Measurements from ENCODE around the gene ACOX2. TPM values are rescaled to one million over a fixed set of nuclear protein-coding genes. Genes with fewer than 3 reads are reported as not detected.
A peak's percentile ranks its signal among the peaks of the same experiment; 100 is the strongest.

Gene ACOX2
- total and polyA plus RNA-seq, 10 of the 15 experiments (the other 5 are each of a cell fraction or from before 2014, with no cell fraction given) = 0.72 TPM; not detected in 9

- TF ChIP-seq PRDM15 (CRISPR knock-in tag; IDR thresholded peaks at IDR 0.05) (no peak), NR2C2 (IDR thresholded peaks at IDR 0.05; ENCODE audit: borderline replicate concordance, control insufficient read depth, insufficient read length, low read depth) (no peak), NFXL1 (IDR thresholded peaks at IDR 0.05; ENCODE audit: borderline replicate concordance) (no peak)
Observed at GRCh38 chr3:58484045-58484721, 52.8 kb downstream of the ACOX2 start (continued).

GRCh38 chr3:58482917-58483636 is 53.9 kb downstream of the ACOX2 start:
- no peak overlapping the region for H3K9ac ChIP-seq (ENCODE audit: control insufficient read depth, insufficient read depth, low read length)
- ATAC-seq (peak; percentile 77), DNase-seq (ENCODE audit: low read depth, low spot score) (no peak), FAIRE-seq (peak; percentile 52)
- no TSS peak for BruUV-seq (replicated peaks)
- no peak overlapping the region for H3K27ac ChIP-seq (ENCODE audit: control insufficient read depth, insufficient read depth)
- ChIA-PET POLR2A (interaction anchor here (1.1 kb wide), 1 partner anchor 176 kb away, joined by 3 read pairs; the partner anchor contains the start of gene HTD2), RAD21 (ENCODE audit: unreplicated experiment) (interaction anchor here (0.8 to 1.3 kb wide), 2 partner anchors 19 to 176 kb away, joined by 3 read pairs; partner anchors contain the start of gene HTD2), CTCF (interaction anchor here (1.7 to 2.3 kb wide), 2 partner anchors 9 to 19 kb away, joined by 4 to 9 read pairs; partner anchors contain the start of gene KCTD6), SMC1A (ENCODE audit: uncharacterized antibody, unreplicated experiment) (interaction anchor here (0.7 to 1.1 kb wide), 4 partner anchors 18 to 158 kb away, joined by 3 read pairs; no protein-coding TSS in a partner anchor)
- peaks cover 0 to 1% of the 10 kb centered on the region in 2 experiments; a peak in 3 of 4 replicates for H3K27me3 ChIP-seq (replicated peaks in 1 of 2; ENCODE audit: control insufficient read depth in 2 of 2, insufficient read depth in 2 of 2, low read length in 1 of 2)
- H3K4me1 ChIP-seq (ENCODE audit: control insufficient read depth, insufficient read depth, low read length) = no peaks in the 10 kb centered on the region
- H3K4me3 ChIP-seq = no peak overlapping the region
- H2AFZ ChIP-seq (ENCODE audit: control insufficient read depth, low read depth, low read length) = no peak overlapping the region
- H3K9me3 ChIP-seq (replicated peaks; ENCODE audit: control insufficient read depth, insufficient read depth, low read length) = no peaks in the 10 kb centered on the region; the same call in 2 of the 3 replicates
- in situ Hi-C loops (cut with MboI) (no loop called here), intact Hi-C loops (cut with micrococcal nuclease; ENCODE audit: unreplicated experiment) (no loop called here)
- 4% methylated on average over 8 of the region's 8 CpGs for WGBS (ENCODE audit: insufficient coverage, insufficient replicate concordance, low lambda C conversion rate, missing lambda C conversion rate)
- no peaks in the 10 kb centered on the region for H3K79me2 ChIP-seq (ENCODE audit: control insufficient read depth, insufficient read depth, low read length)
- no peaks in the 10 kb centered on the region for H3K36me3 ChIP-seq (ENCODE audit: control insufficient read depth in 2 of 2, insufficient read depth in 2 of 2, low read length in 1 of 2)
- no peak overlapping the region for H3K4me2 ChIP-seq (ENCODE audit: control insufficient read depth, insufficient read depth)
- no peaks in the 10 kb centered on the region for H4K20me1 ChIP-seq (ENCODE audit: control insufficient read depth, insufficient read depth)
- TF ChIP-seq KAT2A (conservative IDR thresholded peaks at IDR 0.05; ENCODE audit: control insufficient read depth, low read depth, low read length) = no peak
- TF ChIP-seq ZBED1 (IDR thresholded peaks at IDR 0.05; ENCODE audit: borderline replicate concordance) = no peak
- TF ChIP-seq BMI1 (IDR thresholded peaks at IDR 0.05; ENCODE audit: borderline replicate concordance) = peak; percentile 67
- peak; percentile 49; the same call in 1 of the 2 replicates for TF ChIP-seq CREM (IDR thresholded peaks at IDR 0.05; ENCODE audit: low read depth)
- 0 out of 2 replicates have a peak, but pooled peaks have one; percentile 35 for TF ChIP-seq DPF2 (IDR thresholded peaks at IDR 0.05)
- TF ChIP-seq NFYA (IDR thresholded peaks at IDR 0.05; ENCODE audit: borderline replicate concordance, low read depth, low read length) = no peak
- TF ChIP-seq HDGF (IDR thresholded peaks at IDR 0.05) = no peak
- TF ChIP-seq FOS (IDR thresholded peaks at IDR 0.05; ENCODE audit: borderline replicate concordance, extremely low read depth, insufficient read length) = no peak
- TF ChIP-seq ATF3 (IDR thresholded peaks at IDR 0.05; ENCODE audit: borderline replicate concordance, extremely low read depth, low read depth, low read length) = no peak
- TF ChIP-seq NR2C2 (IDR thresholded peaks at IDR 0.05; ENCODE audit: borderline replicate concordance, control insufficient read depth, insufficient read length, low read depth) = no peak
- TF ChIP-seq EGR1 (IDR thresholded peaks at IDR 0.05; ENCODE audit: borderline replicate concordance in 1 of 2, low read depth in 2 of 2, low read length in 2 of 2) = no peak
- peak; percentile 33; the same call in 1 of the 2 replicates for TF ChIP-seq CREB1 (IDR thresholded peaks at IDR 0.05; ENCODE audit: low read depth)
